Brain pericyte (primary cell): ENCODE data around the gene CELF4.

Source experiments
- DNase-seq: peaks from one replicate; pipeline ENCODE4 v3.0.0-alpha.2; 2012; ENCODE audit warnings: low read depth, low spot score

CELF4 gene

DNA sequence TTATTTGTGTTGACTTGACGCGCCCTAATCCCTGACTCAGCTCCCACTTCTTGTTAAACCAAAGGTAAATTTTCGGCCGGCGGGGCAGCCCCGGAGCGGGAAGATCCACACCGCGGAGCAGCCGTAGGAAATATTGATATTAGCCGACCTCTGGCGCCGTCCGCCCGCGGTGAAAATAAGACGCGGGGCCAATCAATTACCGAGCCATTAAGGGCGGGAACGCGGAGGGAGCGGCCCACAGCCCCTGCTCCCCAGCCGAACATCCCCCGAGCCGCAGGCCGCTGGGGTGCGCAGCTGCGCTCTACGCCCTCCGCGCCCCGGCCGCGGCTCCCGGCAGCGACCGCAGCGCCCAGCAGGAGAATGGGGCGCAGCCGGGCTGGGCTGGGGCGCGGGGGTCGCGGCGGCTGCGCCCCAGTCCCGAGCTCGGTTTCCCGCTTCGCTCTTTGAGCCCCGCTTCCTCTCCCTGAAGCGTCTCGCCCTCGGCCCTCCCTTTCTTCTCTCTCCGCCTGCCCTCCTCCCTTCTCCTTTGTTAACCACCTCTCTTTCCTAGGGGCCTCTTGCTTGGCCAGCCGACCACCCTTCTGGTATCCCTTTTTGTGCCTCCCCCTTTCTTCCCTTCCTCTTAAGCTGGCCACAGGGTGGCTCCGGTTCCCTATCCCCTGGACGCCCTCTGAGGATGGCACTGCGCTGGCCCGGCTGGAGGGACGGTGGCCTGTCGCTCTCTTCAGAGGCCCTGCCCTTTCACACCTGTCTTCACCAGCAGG, 40.9 kb downstream of the CELF4 start:
- no peak for DNase-seq

GRCh38 chr18:37524139-37524497, 41.5 kb downstream of the CELF4 start:
- no peak for DNase-seq

DNA sequence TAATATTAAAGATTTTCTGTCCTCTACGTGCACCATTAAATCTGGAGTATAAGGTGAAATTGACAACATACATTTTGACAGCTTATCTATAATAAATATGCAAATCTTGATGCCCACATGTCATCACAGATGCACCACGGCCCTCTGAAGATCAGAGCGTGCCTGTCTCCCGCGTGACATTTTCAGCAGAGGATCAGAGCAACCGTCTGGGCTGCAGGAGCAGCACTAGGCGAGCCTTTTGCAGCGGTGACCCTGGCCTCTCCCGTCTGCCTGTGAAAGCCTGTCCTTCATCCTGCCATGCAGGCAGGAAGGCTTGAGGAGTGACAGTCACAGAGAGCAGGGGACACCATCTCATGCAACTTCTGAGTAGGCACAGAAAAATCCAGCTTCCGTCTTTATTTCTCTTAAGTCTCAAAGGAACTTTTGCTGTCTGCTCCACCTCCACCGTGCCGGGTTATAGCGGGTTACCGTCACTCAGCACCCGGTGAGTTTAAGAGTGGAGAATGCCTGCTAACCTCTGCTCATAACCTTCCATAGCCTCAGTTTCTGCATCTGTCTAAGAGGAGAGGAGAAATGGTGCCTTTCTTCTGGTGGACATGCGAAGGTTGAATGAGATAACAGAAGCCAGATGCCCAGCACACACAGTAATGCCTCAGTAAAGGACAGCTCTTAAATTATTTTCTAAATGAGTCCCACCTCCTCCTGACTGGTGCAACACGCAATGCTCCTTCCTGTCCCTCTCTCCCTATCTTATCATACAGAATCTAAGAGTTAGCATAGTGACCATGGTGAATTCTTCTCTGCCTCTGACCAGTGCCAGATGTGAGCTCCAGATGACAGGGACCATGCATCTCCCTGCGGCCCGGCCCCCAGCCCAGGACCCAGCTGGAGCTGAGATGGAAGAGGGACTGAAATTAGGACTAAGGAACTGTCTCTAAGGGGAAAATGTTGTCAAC, 43.8 kb downstream of the CELF4 start:
- no peak for DNase-seq

GRCh38 chr18:37520508-37520907, 45.1 kb downstream of the CELF4 start:
- DNase-seq: no peak

DNA sequence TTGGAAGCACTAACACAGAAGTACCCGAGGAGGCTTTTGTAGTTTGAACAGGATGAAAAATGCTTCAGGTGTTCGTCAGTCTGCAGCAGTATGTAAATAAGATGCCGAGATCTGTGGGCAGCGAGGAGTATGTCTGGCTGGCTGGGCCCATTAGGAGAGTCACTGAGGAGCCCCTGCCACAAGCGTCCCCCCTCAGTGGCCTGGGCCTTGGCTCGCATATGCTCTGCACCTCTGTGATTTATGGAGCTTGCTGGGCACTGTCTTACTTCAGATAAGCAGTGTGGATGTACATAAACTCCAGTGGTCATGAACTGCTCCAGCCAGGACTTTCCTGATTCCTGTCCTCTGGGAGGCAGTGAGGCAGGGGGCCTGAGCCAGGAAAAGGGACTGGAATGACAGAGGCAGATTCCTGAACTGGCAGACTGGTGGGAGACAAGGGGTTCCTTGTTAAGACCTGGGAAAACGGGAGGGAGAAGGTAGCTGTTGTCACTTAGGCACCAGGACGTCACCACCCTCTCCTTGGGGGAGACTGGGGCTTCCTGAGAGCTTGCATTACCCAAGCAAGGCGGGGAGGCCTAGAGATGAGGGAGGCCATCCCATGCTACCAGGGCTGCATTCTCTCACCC, 46.0 kb downstream of the CELF4 start:
- no peak for DNase-seq

DNA sequence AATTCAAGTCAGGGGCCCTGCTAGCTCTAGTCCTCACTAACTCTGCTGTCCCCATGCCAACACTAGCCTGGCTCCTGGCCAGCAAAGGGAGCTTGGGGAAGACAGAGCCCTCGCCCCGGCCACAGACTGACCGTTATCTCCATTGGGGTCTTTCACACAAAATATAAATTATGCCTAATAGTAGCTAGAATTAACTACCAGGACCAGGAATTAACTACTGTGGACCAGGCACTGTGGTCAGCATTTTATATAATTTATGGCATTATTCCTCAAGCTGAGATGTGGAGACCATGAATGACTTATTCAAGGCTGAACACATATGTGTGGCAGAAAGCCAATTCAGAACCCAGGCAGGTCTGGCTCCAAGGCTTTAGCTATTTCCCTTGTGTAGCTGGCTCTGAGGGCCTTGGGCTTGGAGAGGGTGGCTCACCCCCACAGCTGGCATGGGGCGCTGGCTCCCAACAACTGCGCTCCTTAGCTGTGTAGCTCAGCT, 49.2 kb downstream of the CELF4 start:
- no peak for DNase-seq

GRCh38 chr18:37514953-37515352, 50.6 kb downstream of the CELF4 start:
- DNase-seq: no peak

DNA sequence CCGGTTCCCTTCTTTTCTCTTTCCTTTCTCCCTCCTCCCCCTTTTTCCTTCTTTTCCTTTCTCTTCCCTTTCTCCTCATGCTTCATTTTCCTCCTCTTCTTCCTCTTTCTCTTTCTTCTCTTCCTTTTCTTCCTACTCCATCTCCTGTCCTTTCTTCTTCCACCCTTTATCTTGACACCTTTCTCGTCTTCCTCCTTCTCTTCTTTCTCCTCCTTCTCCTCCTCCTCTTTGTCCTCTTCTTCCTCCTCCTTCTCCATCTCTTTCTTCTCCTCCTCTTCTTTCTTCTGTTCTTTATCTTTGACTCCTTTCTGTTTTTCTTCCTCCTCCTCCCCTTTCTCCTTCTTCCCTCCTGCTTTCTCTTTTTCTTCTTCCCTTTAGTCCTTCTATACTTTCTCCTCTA, 53.2 kb downstream of the CELF4 start:
- DNase-seq: no peak

GRCh38 chr18:37511721-37512298, 53.8 kb downstream of the CELF4 start:
- no peak for DNase-seq

- DNase-seq: no peak
Measured at GRCh38 chr18:37509600-37509999, 56.0 kb downstream of the CELF4 start.

DNA sequence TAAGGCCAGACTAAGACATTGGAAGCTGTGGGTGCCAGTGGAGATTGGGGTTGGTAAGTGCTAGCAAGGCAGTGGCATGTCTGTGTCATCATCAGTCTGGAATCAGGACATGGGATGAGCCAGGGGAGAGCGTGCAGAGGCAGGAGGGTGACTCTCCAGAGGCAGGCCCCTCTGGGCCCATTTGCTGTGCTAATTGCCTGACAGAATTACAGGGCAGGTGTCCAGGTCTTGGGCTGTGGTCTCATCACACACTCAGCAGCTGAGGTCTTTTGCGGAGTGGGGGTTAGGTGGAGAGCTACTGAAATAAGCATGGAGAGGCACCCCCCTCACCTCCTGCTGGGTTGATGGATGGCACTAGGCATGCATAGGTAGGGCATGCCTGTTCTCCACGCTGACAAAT, 57.4 kb downstream of the CELF4 start:
- DNase-seq: no peak

GRCh38 chr18:37507239-37507638, 58.4 kb downstream of the CELF4 start:
- no peak for DNase-seq

DNA sequence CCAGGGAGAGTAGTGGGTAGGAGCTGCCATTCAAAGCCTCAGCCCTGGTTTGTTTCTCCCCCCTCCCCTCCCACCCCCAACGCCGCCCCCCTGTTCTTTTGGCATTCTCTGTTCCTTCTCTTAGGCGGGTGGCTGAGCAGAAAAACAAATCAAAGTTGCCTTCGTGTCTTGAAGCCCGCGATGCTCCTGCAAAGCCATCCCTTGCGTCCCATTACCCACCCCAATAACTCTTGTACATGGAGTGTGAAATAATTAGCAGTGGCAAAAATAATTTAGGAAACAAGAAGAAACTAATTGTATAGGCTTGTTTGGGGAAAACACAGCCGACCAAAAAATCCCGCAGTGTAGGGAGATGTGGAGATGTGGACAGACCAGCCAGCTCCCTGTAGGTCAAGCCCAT, 59.6 kb downstream of the CELF4 start:
- no peak for DNase-seq

DNA sequence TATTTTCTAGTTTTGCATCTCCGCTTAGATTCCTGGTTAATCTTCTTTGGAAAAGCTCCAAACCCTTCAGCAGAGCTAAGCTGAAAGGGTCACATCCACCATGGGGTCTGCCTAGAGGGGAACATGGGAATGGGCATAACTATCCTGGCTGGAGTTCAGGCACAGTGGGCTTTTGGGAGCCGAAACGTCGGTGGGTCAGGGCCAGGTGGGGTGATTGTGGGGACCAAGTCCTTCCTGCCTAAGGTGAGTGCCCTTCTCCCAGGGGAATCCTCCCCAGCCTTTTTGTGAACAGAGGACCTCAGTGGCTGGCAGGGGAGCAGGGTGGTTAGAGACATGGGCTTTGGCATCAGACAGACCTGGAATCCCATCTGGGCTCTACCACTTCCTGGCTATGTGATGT, 60.3 kb downstream of the CELF4 start:
- DNase-seq: no peak

- DNase-seq: no peak
Measured at GRCh38 chr18:37502601-37503000, 63.0 kb downstream of the CELF4 start.

DNA sequence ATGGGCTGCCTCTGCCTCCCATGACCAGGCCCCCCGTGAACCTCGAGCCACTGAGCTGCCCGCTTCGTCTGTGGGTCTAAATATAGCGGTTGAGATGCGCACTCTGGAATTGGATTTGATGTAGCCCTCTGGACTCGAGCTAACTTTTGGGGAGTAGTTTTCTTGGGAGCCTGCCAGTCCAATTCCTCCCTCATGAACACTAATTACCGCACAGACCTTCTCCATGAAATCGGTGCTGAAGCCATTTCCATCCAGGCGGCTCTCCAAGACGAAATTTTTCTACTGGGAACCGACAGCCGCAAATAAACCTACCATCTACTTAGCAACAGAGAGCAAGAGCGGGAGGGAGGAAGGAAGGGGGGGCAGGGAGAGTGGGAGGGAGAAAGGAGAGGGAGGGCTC, 63.6 kb downstream of the CELF4 start:
- no peak for DNase-seq

DNA sequence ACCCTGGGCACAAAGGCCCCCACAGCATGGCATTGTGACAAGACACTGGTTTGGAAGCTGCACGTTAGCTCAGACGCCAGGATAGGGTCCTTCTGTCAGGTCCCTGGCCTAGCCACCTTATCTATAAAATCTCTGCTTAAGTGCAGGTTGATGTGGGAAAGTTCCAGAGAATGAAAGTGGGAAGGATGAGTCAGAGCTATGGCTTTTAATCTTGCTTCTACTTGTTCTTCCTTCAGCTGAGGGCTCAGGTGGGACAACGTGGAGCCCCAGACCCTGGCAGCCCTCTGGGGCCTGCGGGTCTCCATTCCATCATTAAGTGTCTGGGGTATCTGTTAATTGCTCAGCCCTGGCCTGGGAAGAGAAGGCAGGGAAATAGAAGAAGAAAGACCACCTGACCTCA, 64.5 kb downstream of the CELF4 start:
- no peak for DNase-seq

- DNase-seq: no peak
Measured at GRCh38 chr18:37499913-37500312, 65.7 kb downstream of the CELF4 start.

GRCh38 chr18:37499044-37499443, 66.6 kb downstream of the CELF4 start:
- no peak for DNase-seq

GRCh38 chr18:37497853-37498518, 67.6 kb downstream of the CELF4 start:
- DNase-seq: no peak

- no peak for DNase-seq
Measured at GRCh38 chr18:37496568-37496967, 69.0 kb downstream of the CELF4 start.
